IMR-90 (cell line): ENCODE measurements around the gene PRR5L. TPM values are rescaled to one million over a fixed set of nuclear protein-coding genes. Genes with fewer than 3 reads are reported as not detected.
A peak's percentile ranks its signal among the peaks of the same experiment; 100 is the strongest.

ENCODE experiments used
- ATAC-seq: fragments of 200-7000 bp; cut with Tn5 transposase; 2 replicates; pipeline ENCODE4 v1.9.1; 2020; ENCODE audit warnings: low read depth, mild to moderate bottlenecking, moderate library complexity
- BruUV-seq: library from RNA; stranded (reverse); fragments of 400-500 nt; replicated peaks from 2 replicates; lab custom pipeline; 2021; lab: Mats Ljungman, UMichigan
- CTCF ChIA-PET: fragments of 300-600 bp; formaldehyde crosslinking; extraction: SDS; loops from one replicate; lab custom pipeline; 2021; ENCODE audit warnings: antibody characterized with exemption; lab: Yijun Ruan, JAX
- POLR2A ChIA-PET: fragments of 300-600 bp; sonication (Branson Sonifier 250); formaldehyde crosslinking; loops from one replicate; lab custom pipeline; 2022; ENCODE audit warnings: antibody characterized with exemption; ENCODE audit not compliant: unreplicated experiment; lab: Charles Lee
- DNase-seq: peaks from one replicate; pipeline ENCODE4 v3.0.0; 2013
- H2AFZ ChIP-seq: replicated peaks from 2 replicates; pipeline ENCODE3; 2013; ENCODE audit warnings: low read length, mild to moderate bottlenecking; ENCODE audit not compliant: poor library complexity
- H2AK5ac ChIP-seq: 2 replicates; pipeline ENCODE4 v1.6.1; 2013; ENCODE audit warnings: low read depth, low read length, inconsistent platforms
- H2AK9ac ChIP-seq: replicated peaks from 2 replicates; pipeline ENCODE3; 2013; ENCODE audit warnings: mild to moderate bottlenecking, low read depth, low read length, moderate library complexity; ENCODE audit not compliant: poor library complexity
- H2BK120ac ChIP-seq: 2 replicates; pipeline ENCODE4 v1.6.1; 2013; ENCODE audit warnings: low read depth, low read length, inconsistent platforms
- H2BK15ac ChIP-seq: 3 replicates; pipeline ENCODE4 v1.6.1; 2013; ENCODE audit warnings: low read depth, low read length, inconsistent platforms
- H2BK20ac ChIP-seq: 2 replicates; pipeline ENCODE4 v1.6.1; 2013; ENCODE audit warnings: low read depth, mild to moderate bottlenecking, inconsistent platforms, low read length, moderate library complexity
- H2BK5ac ChIP-seq: 2 replicates; pipeline ENCODE4 v1.6.1; 2013; ENCODE audit warnings: mild to moderate bottlenecking, low read depth, low read length, inconsistent platforms; ENCODE audit not compliant: poor library complexity, severe bottlenecking
- H3K14ac ChIP-seq: replicated peaks from 2 replicates; pipeline ENCODE4 v1.6.1; 2013; ENCODE audit warnings: low read depth, low read length, inconsistent platforms
- H3K18ac ChIP-seq: 2 replicates; pipeline ENCODE4 v1.6.1; 2013; ENCODE audit warnings: low read depth, low read length, control low read depth
- H3K23ac ChIP-seq: 2 replicates; pipeline ENCODE4 v1.6.1; 2013; ENCODE audit warnings: low read depth, low read length, inconsistent platforms
- H3K27ac ChIP-seq: 2 replicates; pipeline ENCODE4 v1.5.1; 2013; ENCODE audit warnings: mild to moderate bottlenecking, control low read depth, low read length; ENCODE audit not compliant: insufficient read depth
- H3K27me3 ChIP-seq: 2 replicates; pipeline ENCODE4 v1.6.1; 2013; ENCODE audit warnings: low read length; ENCODE audit not compliant: control insufficient read depth, insufficient read depth
- H3K36me3 ChIP-seq: 2 replicates; pipeline ENCODE4 v1.6.1; 2013; ENCODE audit warnings: low read length, mixed read lengths; ENCODE audit not compliant: control insufficient read depth, insufficient read depth
- H3K4ac ChIP-seq: 2 replicates; pipeline ENCODE4 v1.6.1; 2013; ENCODE audit warnings: low read depth, low read length, inconsistent platforms
- H3K4me1 ChIP-seq: 2 replicates; pipeline ENCODE4 v1.6.1; 2013; ENCODE audit warnings: low read length, mixed read lengths; ENCODE audit not compliant: control insufficient read depth, insufficient read depth
- H3K4me2 ChIP-seq: 2 replicates; pipeline ENCODE4 v1.6.1; 2013; ENCODE audit warnings: low read depth, mild to moderate bottlenecking, control low read depth, low read length, moderate library complexity
- H3K4me3 ChIP-seq: 2 replicates; pipeline ENCODE4 v1.5.1; 2013; ENCODE audit warnings: low read depth, mild to moderate bottlenecking, control low read depth, low read length, moderate library complexity; ENCODE audit not compliant: insufficient read depth
- H3K56ac ChIP-seq: 2 replicates; pipeline ENCODE4 v1.6.1; 2013; ENCODE audit warnings: low read length, inconsistent platforms; ENCODE audit not compliant: insufficient read depth; ENCODE audit errors: extremely low read depth
- H3K79me1 ChIP-seq, 2 experiments: 2 replicates each; pipeline ENCODE4 v1.6.1; 2013; ENCODE audit warnings: low read length in 2 of 2, inconsistent platforms in 1 of 2, low read depth in 1 of 2
- H3K9ac ChIP-seq: 2 replicates; pipeline ENCODE4 v1.6.1; 2013; ENCODE audit warnings: low read depth, low read length, control low read depth
- H3K9me1 ChIP-seq: 2 replicates; pipeline ENCODE4 v1.6.1; 2013; ENCODE audit warnings: low read length, inconsistent platforms; ENCODE audit not compliant: insufficient read depth
- H3K9me3 ChIP-seq: 2 replicates; pipeline ENCODE4 v1.6.1; 2013; ENCODE audit warnings: low read length; ENCODE audit not compliant: control insufficient read depth, insufficient read depth
- H4K20me1 ChIP-seq: 2 replicates; pipeline ENCODE4 v1.6.1; 2013; ENCODE audit warnings: low read length, inconsistent platforms; ENCODE audit not compliant: insufficient read depth
- H4K5ac ChIP-seq: 2 replicates; pipeline ENCODE4 v1.6.1; 2013; ENCODE audit warnings: mild to moderate bottlenecking, low read depth, low read length, control low read depth
- H4K8ac ChIP-seq, 2 experiments: 2 replicates each; pipeline ENCODE4 v1.6.1; 2013; ENCODE audit warnings: low read depth in 2 of 2, low read length in 2 of 2, control low read depth in 1 of 2, inconsistent platforms in 1 of 2
- H4K91ac ChIP-seq: 2 replicates; pipeline ENCODE4 v1.6.1; 2013; ENCODE audit warnings: low read depth, low read length, inconsistent platforms; ENCODE audit not compliant: insufficient read depth
- BHLHE40 ChIP-seq: fragments of 150-350 bp; IDR thresholded peaks from 2 replicates; pipeline ENCODE4 v1.6.1; 2016; ENCODE audit warnings: mild to moderate bottlenecking, low read depth, low read length
- CEBPB ChIP-seq: IDR thresholded peaks from 2 replicates; pipeline ENCODE4 v1.6.1; 2012; ENCODE audit warnings: low read depth, low read length, improper control_type of control experiment
- CHD1 ChIP-seq: IDR thresholded peaks from 2 replicates; pipeline ENCODE4 v1.6.1; 2012; ENCODE audit warnings: low read depth, low read length, improper control_type of control experiment
- FOS ChIP-seq: fragments of 150-350 bp; IDR thresholded peaks from 2 replicates; pipeline ENCODE4 v1.6.1; 2016; ENCODE audit warnings: low read depth, low read length
- MAFK ChIP-seq: IDR thresholded peaks from 2 replicates; pipeline ENCODE4 v1.6.1; 2012; ENCODE audit warnings: low read depth, low read length, improper control_type of control experiment
- MAZ ChIP-seq: IDR thresholded peaks from 2 replicates; pipeline ENCODE4 v1.6.1; 2012; ENCODE audit warnings: low read depth, mild to moderate bottlenecking, low read length, improper control_type of control experiment, moderate library complexity, borderline replicate concordance
- MXI1 ChIP-seq: IDR thresholded peaks from 2 replicates; pipeline ENCODE4 v1.6.1; 2012; ENCODE audit warnings: low read depth, mild to moderate bottlenecking, low read length, moderate library complexity, borderline replicate concordance
- NFE2L2 ChIP-seq: fragments of 150-350 bp; IDR thresholded peaks from 2 replicates; pipeline ENCODE4 v1.6.1; 2016; ENCODE audit warnings: low read depth, mild to moderate bottlenecking, low read length
- POLR2A ChIP-seq: IDR thresholded peaks from 2 replicates; pipeline ENCODE4 v1.6.1; 2012; ENCODE audit warnings: mild to moderate bottlenecking, low read depth, low read length
- RAD21 ChIP-seq: IDR thresholded peaks from 2 replicates; pipeline ENCODE4 v1.6.1; 2012; ENCODE audit warnings: low read length, improper control_type of control experiment
- RCOR1 ChIP-seq: IDR thresholded peaks from 2 replicates; pipeline ENCODE4 v1.6.1; 2012; ENCODE audit warnings: mild to moderate bottlenecking, low read length, improper control_type of control experiment; ENCODE audit not compliant: insufficient replicate concordance
- RFX5 ChIP-seq: IDR thresholded peaks from 2 replicates; pipeline ENCODE4 v1.8.0; 2012; ENCODE audit warnings: low read depth, mild to moderate bottlenecking, low read length, moderate library complexity
- SMC3 ChIP-seq: fragments of 150-350 bp; IDR thresholded peaks from 2 replicates; pipeline ENCODE4 v1.6.1; 2016; ENCODE audit warnings: low read depth, mild to moderate bottlenecking, antibody characterized with exemption, low read length, moderate library complexity
- WGBS, 2 experiments: methylation state at CpG; one replicate each; pipeline versions ENCODE4 v1.1.5 to v1.1.7; 2013; ENCODE audit warnings: missing lambda C conversion rate in 2 of 2; ENCODE audit not compliant: insufficient read length in 1 of 2; ENCODE audit errors: extremely low coverage in 2 of 2; 5-methylcytosine and 5-hydroxymethylcytosine counted together
- dilution Hi-C: fragments of 300-500 bp; cut with HindIII; formaldehyde crosslinking; loops from one replicate; pipeline ENCODE4 v1.14.3; 2018; ENCODE audit warnings: low sequenced_read_pairs; ENCODE audit not compliant: unreplicated experiment
- in situ Hi-C: fragments of 300-500 bp; cut with MboI; formaldehyde crosslinking; loops from 3 replicates; pipeline ENCODE4 v1.14.3; 2019; ENCODE audit warnings: low sequenced_read_pairs, inconsistent platforms, mixed read lengths
- intact Hi-C: fragments of 100-400 bp; cut with micrococcal nuclease; formaldehyde crosslinking; loops from 2 replicates; pipeline ENCODE4 v1.10.0; 2022
- polyA plus RNA-seq, 3 experiments: library from polyadenylated mRNA; depleted of rRNA; stranded (reverse); fragments of >200 nt; gene quantifications; 2 replicates each; pipeline ENCODE4 v1.2.3, GENCODE V29; 2012; ENCODE audit warnings: low replicate concordance in 1 of 3
- total RNA-seq: library from RNA; depleted of rRNA; stranded (reverse); fragments of >200 nt; gene quantifications from 2 replicates; pipeline ENCODE4 v1.2.3, GENCODE V29; 2012
- TF ChIP-seq, protein P1 (sequence below): conservative IDR thresholded peaks from 2 replicates; pipeline ENCODE4 v1.5.1; 2012; ENCODE audit warnings: mild to moderate bottlenecking, low read depth, low read length, improper control_type of control experiment
- TF ChIP-seq, protein P2 (sequence below): fragments of 150-350 bp; IDR thresholded peaks from 2 replicates; pipeline ENCODE4 v1.6.1; 2017; ENCODE audit warnings: mild to moderate bottlenecking, antibody characterized with exemption, low read length, low read depth
- TF ChIP-seq, protein P3 (sequence below): fragments of 150-350 bp; IDR thresholded peaks from 2 replicates; pipeline ENCODE4 v1.6.1; 2016; ENCODE audit warnings: low read depth, mild to moderate bottlenecking, low read length, moderate library complexity, borderline replicate concordance

The PRR5L gene
- total and polyA plus RNA-seq, 2 of the 4 experiments (the other 2 are of a cell fraction) = 2.9 to 3.6 TPM

DNA sequence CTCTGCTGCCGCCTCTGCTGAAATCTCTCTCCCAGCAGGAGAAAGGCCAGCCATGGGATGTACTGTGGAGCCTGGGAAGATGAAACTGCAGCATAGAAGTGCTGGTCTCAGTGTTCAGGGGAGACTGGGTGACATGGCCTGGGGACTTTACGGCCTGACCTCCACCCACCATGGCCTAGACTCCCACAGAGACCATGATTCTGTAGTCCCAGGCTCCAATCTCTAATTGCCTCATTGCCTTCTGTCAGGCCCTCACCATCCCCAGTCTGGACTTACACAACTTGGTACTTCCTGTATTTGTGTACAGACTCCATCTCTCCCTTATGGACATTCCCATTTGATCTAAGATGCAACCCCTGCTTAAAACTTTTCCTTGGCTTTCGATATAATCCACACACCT is 170.9 kb downstream of the PRR5L start:
- Histone ChIP-seq H3K4me2 (no peak overlapping the region), H3K4me1 (peaks cover 19% of the 10 kb centered on the region), H3K14ac (no peak overlapping the region), H3K9me3 (no peaks in the 10 kb centered on the region), H4K5ac (no peak overlapping the region), H3K4me3 (no peak overlapping the region), H3K18ac (no peak overlapping the region), H3K56ac (no peak overlapping the region), H4K91ac (no peak overlapping the region; the same call in 1 of the 2 replicates), H3K9ac (no peak overlapping the region), H3K27ac (no peak overlapping the region), H3K23ac (no peak overlapping the region), H3K27me3 (no peaks in the 10 kb centered on the region), H2BK20ac (no peak overlapping the region), H2BK5ac (no peak overlapping the region), H3K79me1 (no peaks in the 10 kb centered on the region; a peak in 1 of 4 replicates), H4K20me1 (no peaks in the 10 kb centered on the region), H2AK5ac (peak overlapping the region; percentile 44; the same call in 1 of the 2 replicates), H4K8ac (no peak overlapping the region; a peak in 1 of 4 replicates), H2BK120ac (0 out of 2 replicates have a peak overlapping the region, but pooled peaks have one; percentile 1), H2AFZ (no peak overlapping the region), H2AK9ac (no peak overlapping the region), H2BK15ac (peak overlapping the region; percentile 44; the same call in 2 of the 3 replicates), H3K9me1 (peaks cover 20% of the 10 kb centered on the region), H3K4ac (0 out of 2 replicates have a peak overlapping the region, but pooled peaks have one; percentile 17), H3K36me3 (no peaks in the 10 kb centered on the region)
- 100% methylated on average over 1 of the region's 3 CpGs; no CpG with 5 or more reads in 1 of the 2 experiments for WGBS, 2 experiments
- intact Hi-C loops (no loop called here), dilution Hi-C loops (no loop called here), in situ Hi-C loops (loop anchor here (25.0 kb wide), 1 partner anchor 855 kb away; the partner anchor contains the start of gene FJX1)
- no TSS peak for BruUV-seq
- no peak for DNase-seq
- ATAC-seq = no peak
- TF ChIP-seq CHD1 = no peak
- TF ChIP-seq SMC3 = no peak
- TF ChIP-seq NFE2L2 = no peak
- no peak for TF ChIP-seq RAD21
- TF ChIP-seq, protein P1, sequence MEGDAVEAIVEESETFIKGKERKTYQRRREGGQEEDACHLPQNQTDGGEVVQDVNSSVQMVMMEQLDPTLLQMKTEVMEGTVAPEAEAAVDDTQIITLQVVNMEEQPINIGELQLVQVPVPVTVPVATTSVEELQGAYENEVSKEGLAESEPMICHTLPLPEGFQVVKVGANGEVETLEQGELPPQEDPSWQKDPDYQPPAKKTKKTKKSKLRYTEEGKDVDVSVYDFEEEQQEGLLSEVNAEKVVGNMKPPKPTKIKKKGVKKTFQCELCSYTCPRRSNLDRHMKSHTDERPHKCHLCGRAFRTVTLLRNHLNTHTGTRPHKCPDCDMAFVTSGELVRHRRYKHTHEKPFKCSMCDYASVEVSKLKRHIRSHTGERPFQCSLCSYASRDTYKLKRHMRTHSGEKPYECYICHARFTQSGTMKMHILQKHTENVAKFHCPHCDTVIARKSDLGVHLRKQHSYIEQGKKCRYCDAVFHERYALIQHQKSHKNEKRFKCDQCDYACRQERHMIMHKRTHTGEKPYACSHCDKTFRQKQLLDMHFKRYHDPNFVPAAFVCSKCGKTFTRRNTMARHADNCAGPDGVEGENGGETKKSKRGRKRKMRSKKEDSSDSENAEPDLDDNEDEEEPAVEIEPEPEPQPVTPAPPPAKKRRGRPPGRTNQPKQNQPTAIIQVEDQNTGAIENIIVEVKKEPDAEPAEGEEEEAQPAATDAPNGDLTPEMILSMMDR = no peak
- TF ChIP-seq MXI1 = no peak
- TF ChIP-seq BHLHE40 = no peak
- TF ChIP-seq RCOR1 = no peak
- TF ChIP-seq POLR2A = no peak
- no peak for TF ChIP-seq MAFK
- TF ChIP-seq MAZ = no peak
- TF ChIP-seq CEBPB = no peak
- no peak for TF ChIP-seq RFX5
- TF ChIP-seq, protein P2, sequence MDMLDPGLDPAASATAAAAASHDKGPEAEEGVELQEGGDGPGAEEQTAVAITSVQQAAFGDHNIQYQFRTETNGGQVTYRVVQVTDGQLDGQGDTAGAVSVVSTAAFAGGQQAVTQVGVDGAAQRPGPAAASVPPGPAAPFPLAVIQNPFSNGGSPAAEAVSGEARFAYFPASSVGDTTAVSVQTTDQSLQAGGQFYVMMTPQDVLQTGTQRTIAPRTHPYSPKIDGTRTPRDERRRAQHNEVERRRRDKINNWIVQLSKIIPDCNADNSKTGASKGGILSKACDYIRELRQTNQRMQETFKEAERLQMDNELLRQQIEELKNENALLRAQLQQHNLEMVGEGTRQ = no peak
- no peak for TF ChIP-seq FOS
- TF ChIP-seq, protein P3, sequence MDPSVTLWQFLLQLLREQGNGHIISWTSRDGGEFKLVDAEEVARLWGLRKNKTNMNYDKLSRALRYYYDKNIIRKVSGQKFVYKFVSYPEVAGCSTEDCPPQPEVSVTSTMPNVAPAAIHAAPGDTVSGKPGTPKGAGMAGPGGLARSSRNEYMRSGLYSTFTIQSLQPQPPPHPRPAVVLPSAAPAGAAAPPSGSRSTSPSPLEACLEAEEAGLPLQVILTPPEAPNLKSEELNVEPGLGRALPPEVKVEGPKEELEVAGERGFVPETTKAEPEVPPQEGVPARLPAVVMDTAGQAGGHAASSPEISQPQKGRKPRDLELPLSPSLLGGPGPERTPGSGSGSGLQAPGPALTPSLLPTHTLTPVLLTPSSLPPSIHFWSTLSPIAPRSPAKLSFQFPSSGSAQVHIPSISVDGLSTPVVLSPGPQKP = no peak
- POLR2A ChIA-PET = no interaction called here
- CTCF ChIA-PET = interaction anchor here (1.1 kb wide), 1 partner anchor 89 kb away, joined by 3 read pairs; no protein-coding TSS in a partner anchor
